GM23338 (cell line): Measurements from ENCODE around the gene CPNE4. TPM values are rescaled to one million over a fixed set of nuclear protein-coding genes. Genes with fewer than 3 reads are reported as not detected.
"Not testable (repeated sequence)": the region's sequence is repeated elsewhere in the genome, so short reads cannot be mapped to it uniquely, and the experiment has no call there.

Experiments used
- ATAC-seq: fragments of 200-7000 bp; cut with Tn5 transposase; 3 replicates; pipeline ENCODE4 v1.9.1; 2020
- DNase-seq: peaks from one replicate; pipeline ENCODE4 v3.0.0-alpha.2; 2015; ENCODE audit warnings: low spot score
- H2AFZ ChIP-seq: fragments of 200-600 bp; sonication (generic); 2 replicates; pipeline ENCODE4 v1.8.0; 2016; ENCODE audit warnings: antibody characterized with exemption, mild to moderate bottlenecking, moderate library complexity
- H3F3A ChIP-seq: fragments of 200-600 bp; sonication (generic); replicated peaks from 2 replicates; pipeline ENCODE4 v1.8.0; 2017; ENCODE audit warnings: antibody characterized with exemption, mixed run types, low read depth
- H3K27ac ChIP-seq: fragments of 200-600 bp; sonication (generic); 2 replicates; pipeline ENCODE4 v1.6.1; 2016; ENCODE audit warnings: low read depth
- H3K27me3 ChIP-seq: fragments of 200-600 bp; sonication (generic); 2 replicates; pipeline ENCODE4 v1.8.0; 2016; ENCODE audit warnings: mild to moderate bottlenecking, mixed run types, moderate library complexity; ENCODE audit not compliant: insufficient read depth
- H3K36me3 ChIP-seq: fragments of 200-600 bp; sonication (generic); 2 replicates; pipeline ENCODE4 v1.8.0; 2016; ENCODE audit warnings: mild to moderate bottlenecking; ENCODE audit not compliant: insufficient read depth
- H3K4me1 ChIP-seq: fragments of 200-600 bp; sonication (generic); 2 replicates; pipeline ENCODE4 v1.8.0; 2016; ENCODE audit warnings: mild to moderate bottlenecking, moderate library complexity; ENCODE audit not compliant: insufficient read depth
- H3K4me2 ChIP-seq: fragments of 200-600 bp; sonication (generic); 2 replicates; pipeline ENCODE4 v1.7.1; 2017; ENCODE audit warnings: mixed run types
- H3K4me3 ChIP-seq: fragments of 200-600 bp; sonication (generic); 2 replicates; pipeline ENCODE4 v1.6.1; 2016; ENCODE audit warnings: mixed run types
- H3K79me2 ChIP-seq: fragments of 200-600 bp; sonication (generic); replicated peaks from 2 replicates; pipeline ENCODE4 v1.8.0; 2017; ENCODE audit warnings: mild to moderate bottlenecking; ENCODE audit not compliant: insufficient read depth
- H3K9me2 ChIP-seq: fragments of 200-600 bp; sonication (generic); 2 replicates; pipeline ENCODE4 v1.8.0; 2017; ENCODE audit not compliant: insufficient read depth
- H4K20me1 ChIP-seq: fragments of 200-600 bp; sonication (generic); replicated peaks from 2 replicates; pipeline ENCODE4 v1.8.0; 2017; ENCODE audit warnings: mild to moderate bottlenecking; ENCODE audit not compliant: insufficient read depth
- H3K27ac Mint-ChIP-seq: 2 replicates; pipeline ENCODE4 v1.8.0; 2020; ENCODE audit warnings: inconsistent platforms, mild to moderate bottlenecking, moderate library complexity, mixed read lengths
- H3K27me3 Mint-ChIP-seq: 3 replicates; pipeline ENCODE4 v1.8.0; 2022; ENCODE audit warnings: low read depth, mild to moderate bottlenecking, moderate library complexity, mixed read lengths, inconsistent platforms; ENCODE audit not compliant: insufficient read depth, poor library complexity
- H3K36me3 Mint-ChIP-seq: 3 replicates; pipeline ENCODE4 v1.8.0; 2021; ENCODE audit warnings: low read depth, mild to moderate bottlenecking, inconsistent platforms, moderate library complexity, mixed read lengths
- H3K4me1 Mint-ChIP-seq: 3 replicates; pipeline ENCODE4 v1.8.0; 2020; ENCODE audit warnings: mild to moderate bottlenecking, inconsistent platforms, mixed read lengths
- H3K4me3 Mint-ChIP-seq: 3 replicates; pipeline ENCODE4 v1.8.0; 2021; ENCODE audit warnings: moderate library complexity, mild to moderate bottlenecking, inconsistent platforms, mixed read lengths
- H3K9me3 Mint-ChIP-seq: 3 replicates; pipeline ENCODE4 v1.8.0; 2020; ENCODE audit warnings: moderate library complexity, mild to moderate bottlenecking, inconsistent platforms, mixed read lengths
- CREB1 ChIP-seq: fragments of 250-450 bp; sonication (Bioruptor Pico); IDR thresholded peaks from 2 replicates; pipeline ENCODE4 v1.5.0; 2020; ENCODE audit warnings: low read depth, mild to moderate bottlenecking, moderate library complexity
- CTCF ChIP-seq, 2 experiments: fragments of 200-600 bp in 1 of 2; sonication (generic) in 1 of 2; conservative IDR thresholded peaks; 2 replicates each; pipeline versions ENCODE4 v1.5.1 to v1.6.1; 2016 to 2017; ENCODE audit warnings: antibody characterized with exemption in 2 of 2, low read depth in 2 of 2, mild to moderate bottlenecking in 2 of 2, moderate library complexity in 1 of 2
- ETS1 ChIP-seq: IDR thresholded peaks from 2 replicates; pipeline ENCODE4 v1.6.1; 2016; ENCODE audit warnings: antibody characterized with exemption
- EZH2 ChIP-seq: fragments of 200-600 bp; sonication (generic); IDR thresholded peaks from one replicate; pipeline ENCODE4 v1.8.0; 2017; ENCODE audit warnings: antibody characterized with exemption, mild to moderate bottlenecking, low read depth; ENCODE audit not compliant: unreplicated experiment
- EZH2phosphoT487 ChIP-seq: fragments of 200-600 bp; sonication (generic); IDR thresholded peaks from one replicate; pipeline ENCODE4 v1.8.1; 2018; ENCODE audit warnings: antibody characterized with exemption; ENCODE audit not compliant: unreplicated experiment
- NANOG ChIP-seq: IDR thresholded peaks from 2 replicates; pipeline ENCODE4 v1.6.1; 2016; ENCODE audit warnings: antibody characterized with exemption, borderline replicate concordance
- POLR2AphosphoS5 ChIP-seq: IDR thresholded peaks from 2 replicates; pipeline ENCODE4 v1.6.1; 2016; ENCODE audit warnings: antibody characterized with exemption, low read depth
- REST ChIP-seq: IDR thresholded peaks from one replicate; pipeline ENCODE4 v1.6.1; 2018; ENCODE audit warnings: antibody characterized with exemption; ENCODE audit not compliant: unreplicated experiment
- STAT1 ChIP-seq: IDR thresholded peaks from one replicate; pipeline ENCODE4 v1.6.1; 2016; ENCODE audit warnings: antibody characterized with exemption; ENCODE audit not compliant: unreplicated experiment
- ZNF114 ChIP-seq: fragments of 250-450 bp; sonication (Bioruptor Pico); IDR thresholded peaks from 2 replicates; pipeline ENCODE4 v1.5.0; 2020; ENCODE audit warnings: mild to moderate bottlenecking, moderate library complexity
- ZNF331 ChIP-seq: fragments of 250-450 bp; sonication (Bioruptor Pico); IDR thresholded peaks from 2 replicates; pipeline ENCODE4 v1.5.0; 2020; ENCODE audit warnings: low read depth, mild to moderate bottlenecking, moderate library complexity
- polyA plus RNA-seq: library from polyadenylated mRNA; unstranded; fragments of >200 nt; fragmentation: Nextera tagmentation; extraction: Ambion mirVana; gene quantifications from 2 replicates; pipeline ENCODE4 v1.2.1, GENCODE V29; 2016
- total RNA-seq: library from RNA; depleted of rRNA; stranded (reverse); fragments of >200 nt; shearing (Covaris generic); gene quantifications from 2 replicates; pipeline ENCODE4 v1.2.3, GENCODE V29; 2014

CPNE4 gene
- total and polyA plus RNA-seq, 2 experiments from 2014 or later: 2.0 to 6.5 TPM

- no peak for DNase-seq
- Histone ChIP-seq H3K4me3 (no peak overlapping the region), H3K4me2 (no peak overlapping the region), H3K36me3 (no peaks in the 10 kb centered on the region), H3K4me1 (no peaks in the 10 kb centered on the region; the same call in 1 of the 2 replicates), H3K27ac (no peak overlapping the region), H3K27me3 (no peaks in the 10 kb centered on the region), H2AFZ (0 out of 2 replicates have a peak overlapping the region, but pooled peaks have one; percentile 23), H3K9me2 (no peaks in the 10 kb centered on the region; the same call in 1 of the 2 replicates), H4K20me1 (no peaks in the 10 kb centered on the region), H3F3A (0 out of 2 replicates have a peak, but pooled peaks cover 2% of the 10 kb centered on the region), H3K79me2 (no peaks in the 10 kb centered on the region)
- H3K9me3 Mint-ChIP-seq: no peaks in the 10 kb centered on the region
- H3K4me1 Mint-ChIP-seq: peaks cover 12% of the 10 kb centered on the region
- no peak overlapping the region for H3K4me3 Mint-ChIP-seq
- H3K36me3 Mint-ChIP-seq: no peaks in the 10 kb centered on the region
- H3K27ac Mint-ChIP-seq: no peak overlapping the region
- TF ChIP-seq ETS1: no peak
- TF ChIP-seq ZNF331: no peak
- no peak for TF ChIP-seq POLR2AphosphoS5
- TF ChIP-seq NANOG: no peak
- ATAC-seq: no peak
- no peaks in the 10 kb centered on the region for H3K27me3 Mint-ChIP-seq
Measured at GRCh38 chr3:131972091-131972490, 62.7 kb downstream of the CPNE4 start.

GRCh38 chr3:131963442-131963841, 71.4 kb downstream of the CPNE4 start:
- DNase-seq: peak; percentile 42
- not testable (repeated sequence) for H3F3A ChIP-seq, H3K79me2 ChIP-seq, H3K4me1 Mint-ChIP-seq, H3K9me2 ChIP-seq, H3K4me3 ChIP-seq, H3K4me3 Mint-ChIP-seq, H4K20me1 ChIP-seq, H3K27ac Mint-ChIP-seq, H3K27me3 ChIP-seq, H3K36me3 Mint-ChIP-seq, H3K36me3 ChIP-seq, H3K27ac ChIP-seq, H3K27me3 Mint-ChIP-seq
- ATAC-seq: peak; percentile 81
- H3K9me3 Mint-ChIP-seq: peaks cover 15% of the 10 kb centered on the region; the same call in 2 of the 3 replicates
- Histone ChIP-seq H2AFZ (peak overlapping the region; percentile 96), H3K4me1 (peaks cover 17% of the 10 kb centered on the region), H3K4me2 (peak overlapping the region; percentile 38; the same call in 1 of the 2 replicates)

- Histone ChIP-seq H3K4me1 (peaks cover 17% of the 10 kb centered on the region), H3K4me2 (peak overlapping the region; percentile 38; the same call in 1 of the 2 replicates), H3F3A (no peaks in the 10 kb centered on the region), H4K20me1 (no peaks in the 10 kb centered on the region), H2AFZ (peak overlapping the region; percentile 96), H3K79me2 (no peaks in the 10 kb centered on the region), H3K36me3 (no peaks in the 10 kb centered on the region), H3K27me3 (no peaks in the 10 kb centered on the region), H3K27ac (no peak overlapping the region), H3K4me3 (no peak overlapping the region), H3K9me2 (peaks cover 2% of the 10 kb centered on the region; the same call in 1 of the 2 replicates)
- H3K36me3 Mint-ChIP-seq: peaks cover 4% of the 10 kb centered on the region
- peaks cover 15% of the 10 kb centered on the region; the same call in 2 of the 3 replicates for H3K9me3 Mint-ChIP-seq
- H3K4me3 Mint-ChIP-seq: no peak overlapping the region
- DNase-seq (no peak), ATAC-seq (peak; percentile 43)
- H3K4me1 Mint-ChIP-seq: peaks cover 11% of the 10 kb centered on the region
- peaks cover 2% of the 10 kb centered on the region for H3K27me3 Mint-ChIP-seq
- no peak overlapping the region for H3K27ac Mint-ChIP-seq
- TF ChIP-seq EZH2 (no peak), ZNF114 (CRISPR knock-in tag) (no peak), NANOG (no peak), ETS1 (no peak), POLR2AphosphoS5 (no peak), REST (no peak), CREB1 (no peak), CTCF (conservative IDR thresholded peaks at IDR 0.05; ENCODE audit: low read depth in 2 of 2) (no peak), ZNF331 (no peak), STAT1 (no peak), EZH2phosphoT487 (no peak)
Measured at GRCh38 chr3:131962982-131963381, 71.8 kb downstream of the CPNE4 start.
